HEK293T (cell line): ENCODE data around the gene SSH3.
"Not testable (repeated sequence)": the region's sequence is repeated elsewhere in the genome, so short reads cannot be mapped to it uniquely, and the experiment has no call there.

Source experiments
- CTCF ChIA-PET: fragments of 350-600 bp; formaldehyde crosslinking; extraction: SDS; loops from one replicate; lab custom pipeline; 2021; ENCODE audit warnings: antibody characterized with exemption, inconsistent platforms; lab: Yijun Ruan, JAX
- POLR2A ChIA-PET: fragments of 350-600 bp; formaldehyde crosslinking; extraction: SDS; loops from one replicate; lab custom pipeline; 2020; ENCODE audit warnings: antibody characterized with exemption, inconsistent platforms; lab: Yijun Ruan, JAX
- DNase-seq: peaks from one replicate; pipeline ENCODE4 v3.0.0; 2012; ENCODE audit warnings: mixed read lengths; ENCODE audit errors: extremely low spot score
- ARNT ChIP-seq: fragments of 450-650 bp; IDR thresholded peaks from 2 replicates; pipeline ENCODE4 v1.6.1; 2017; ENCODE audit warnings: mild to moderate bottlenecking
- BHLHE40 ChIP-seq: fragments of 450-650 bp; IDR thresholded peaks from 2 replicates; pipeline ENCODE4 v1.6.1; 2016; ENCODE audit warnings: mild to moderate bottlenecking, moderate library complexity, borderline replicate concordance
- CTBP1 ChIP-seq: fragments of 450-650 bp; IDR thresholded peaks from 2 replicates; pipeline ENCODE4 v1.6.1; 2016; ENCODE audit warnings: borderline replicate concordance
- ELF4 ChIP-seq: fragments of 450-650 bp; IDR thresholded peaks from 2 replicates; pipeline ENCODE4 v1.6.1; 2017; ENCODE audit warnings: antibody characterized with exemption
- FOXA1 ChIP-seq: fragments of 450-650 bp; IDR thresholded peaks from 2 replicates; pipeline ENCODE4 v1.6.1; 2016; ENCODE audit warnings: mild to moderate bottlenecking
- FOXK2 ChIP-seq: fragments of 450-650 bp; IDR thresholded peaks from 2 replicates; pipeline ENCODE4 v1.6.1; 2016; ENCODE audit warnings: mild to moderate bottlenecking
- FOXM1 ChIP-seq: fragments of 450-650 bp; IDR thresholded peaks from 2 replicates; pipeline ENCODE4 v1.6.1; 2017; ENCODE audit warnings: mild to moderate bottlenecking, borderline replicate concordance
- HDGF ChIP-seq: fragments of 450-650 bp; IDR thresholded peaks from 2 replicates; pipeline ENCODE4 v1.6.1; 2017; ENCODE audit warnings: antibody characterized with exemption, borderline replicate concordance
- L3MBTL2 ChIP-seq: fragments of 450-650 bp; conservative IDR thresholded peaks from 2 replicates; pipeline ENCODE4 v1.6.1; 2016; ENCODE audit warnings: mild to moderate bottlenecking
- LEF1 ChIP-seq: fragments of 450-650 bp; IDR thresholded peaks from 2 replicates; pipeline ENCODE4 v1.6.1; 2017; ENCODE audit warnings: mild to moderate bottlenecking, borderline replicate concordance
- NFRKB ChIP-seq: fragments of 450-650 bp; IDR thresholded peaks from 2 replicates; pipeline ENCODE4 v1.6.1; 2016; ENCODE audit warnings: mild to moderate bottlenecking, moderate library complexity
- PKNOX1 ChIP-seq: fragments of 450-650 bp; IDR thresholded peaks from 2 replicates; pipeline ENCODE4 v1.6.1; 2016
- SP1 ChIP-seq: fragments of 450-650 bp; IDR thresholded peaks from 2 replicates; pipeline ENCODE4 v1.6.1; 2017
- SUZ12 ChIP-seq: fragments of 450-650 bp; IDR thresholded peaks from 2 replicates; pipeline ENCODE4 v1.6.1; 2016; ENCODE audit warnings: mild to moderate bottlenecking
- TARDBP ChIP-seq: fragments of 450-650 bp; IDR thresholded peaks from 2 replicates; pipeline ENCODE4 v1.6.1; 2016
- ZNF384 ChIP-seq: fragments of 450-650 bp; IDR thresholded peaks from 2 replicates; pipeline ENCODE4 v1.6.1; 2016

The SSH3 gene

GRCh38 chr11:67255864-67256263 is 47.5 kb upstream of the SSH3 start:
- ChIA-PET CTCF (no interaction called here), POLR2A (no interaction called here)
- TF ChIP-seq ARNT (no peak), LEF1 (no peak), FOXK2 (no peak), FOXA1 (no peak), FOXM1 (no peak), PKNOX1 (no peak)
- DNase-seq = no peak

- no peak for TF ChIP-seq ZNF384
- TF ChIP-seq BHLHE40 = no peak
- no peak for TF ChIP-seq NFRKB
- no peak for TF ChIP-seq PKNOX1
- no peak for TF ChIP-seq ELF4
- no peak for TF ChIP-seq FOXA1
- TF ChIP-seq FOXM1 = no peak
- no peak for TF ChIP-seq ARNT
- TF ChIP-seq SP1 = no peak
- TF ChIP-seq FOXK2 = no peak
- TF ChIP-seq HDGF = no peak
- no peak for TF ChIP-seq L3MBTL2
- no peak for TF ChIP-seq SUZ12
- no peak for TF ChIP-seq TARDBP
- no peak for TF ChIP-seq CTBP1
- no peak for TF ChIP-seq LEF1
- DNase-seq = no peak
- ChIA-PET CTCF (interaction anchor here (0.6 kb wide), 1 partner anchor 273 kb away, joined by 8 read pairs; no protein-coding TSS in a partner anchor), POLR2A (no interaction called here)
These were observed 46.7 kb upstream of the SSH3 start for GRCh38 chr11:67256477-67257135.

GRCh38 chr11:67260406-67260805 is 42.9 kb upstream of the SSH3 start:
- CTCF ChIA-PET = no interaction called here
- DNase-seq = no peak
- TF ChIP-seq SP1 = no peak
- no peak for TF ChIP-seq SUZ12
- no peak for TF ChIP-seq LEF1
- no peak for TF ChIP-seq TARDBP
- no peak for TF ChIP-seq FOXM1
- TF ChIP-seq ARNT = no peak
- no peak for TF ChIP-seq ZNF384
- TF ChIP-seq FOXK2 = no peak
- no peak for TF ChIP-seq FOXA1
- POLR2A ChIA-PET = no interaction called here

GRCh38 chr11:67260885-67261639 is 42.3 kb upstream of the SSH3 start:
- POLR2A ChIA-PET = interaction anchor here (0.9 to 3.1 kb wide), 2 partner anchors 27 to 56 kb away, joined by 4 to 28 read pairs; no protein-coding TSS in a partner anchor
- DNase-seq = not testable (repeated sequence)
- CTCF ChIA-PET = interaction anchor here (0.6 to 3.3 kb wide), 9 partner anchors 8 to 375 kb away, joined by 3 to 22 read pairs (median 5); partner anchors contain the start of gene SSH3

- no peak for DNase-seq
- TF ChIP-seq NFRKB = no peak
- no peak for TF ChIP-seq FOXK2
- no peak for TF ChIP-seq TARDBP
- no peak for TF ChIP-seq ZNF384
- no peak for TF ChIP-seq HDGF
- TF ChIP-seq ARNT = no peak
- no peak for TF ChIP-seq BHLHE40
- no peak for TF ChIP-seq SUZ12
- TF ChIP-seq L3MBTL2 = no peak
- TF ChIP-seq PKNOX1 = no peak
- no peak for TF ChIP-seq FOXA1
- no peak for TF ChIP-seq ELF4
- no peak for TF ChIP-seq LEF1
- no peak for TF ChIP-seq CTBP1
- TF ChIP-seq SP1 = no peak
- no peak for TF ChIP-seq FOXM1
- ChIA-PET CTCF (interaction anchor here (0.6 to 3.3 kb wide), 15 partner anchors 8 to 376 kb away, joined by 3 to 22 read pairs (median 4); partner anchors contain the start of genes POLD4 and SSH3), POLR2A (interaction anchor here (0.9 to 3.1 kb wide), 2 partner anchors 27 to 56 kb away, joined by 4 to 28 read pairs; no protein-coding TSS in a partner anchor)
These were observed 41.7 kb upstream of the SSH3 start for GRCh38 chr11:67261640-67261945.

- no peak for TF ChIP-seq ZNF384
- CTCF ChIA-PET = interaction anchor here (0.5 to 3.3 kb wide), 16 partner anchors 9 to 376 kb away, joined by 3 to 22 read pairs (median 4); partner anchors contain the start of genes POLD4 and SSH3
- DNase-seq = no peak
- POLR2A ChIA-PET = interaction anchor here (0.9 to 3.1 kb wide), 2 partner anchors 26 to 55 kb away, joined by 4 to 28 read pairs; no protein-coding TSS in a partner anchor
These were observed 41.2 kb upstream of the SSH3 start for GRCh38 chr11:67261946-67262681.
